ENCODE results near the gene POLR3H. TPM values are rescaled to one million over a fixed set of nuclear protein-coding genes. Genes with fewer than 3 reads are reported as not detected.

Gene POLR3H
- total RNA-seq, 1 donor from 2014 or later = 39.0 TPM

DNA sequence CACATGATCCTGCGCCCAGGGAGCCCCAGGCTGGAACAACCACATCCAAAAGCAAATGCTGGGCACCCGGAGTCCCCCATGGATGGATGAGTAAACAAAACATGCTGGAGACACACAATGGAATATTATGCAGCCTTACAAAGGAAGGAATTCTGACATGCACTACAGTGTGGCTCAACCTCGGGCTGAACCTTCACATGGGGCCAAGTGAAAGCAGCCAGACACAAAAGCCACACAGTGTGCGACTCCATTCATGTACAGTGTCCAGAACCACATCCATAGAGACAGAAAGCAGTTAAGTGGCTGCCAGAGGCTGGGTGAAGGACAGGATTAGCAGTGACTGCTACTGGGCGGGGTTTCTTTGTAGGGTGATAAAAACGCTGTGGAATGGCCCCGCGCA, 10.1 kb downstream of the POLR3H start:
- Histone ChIP-seq H3K27me3 (ENCODE audit: low read depth) (no peaks in the 10 kb centered on the region), H3K4me1 (no peaks in the 10 kb centered on the region), H3K27ac (no peak overlapping the region), H3K9me3 (no peaks in the 10 kb centered on the region), H3K36me3 (peaks cover 65% of the 10 kb centered on the region), H3K4me3 (no peak overlapping the region)
- DNase-seq (no peak), ATAC-seq (no peak)
- TF ChIP-seq, protein P1, sequence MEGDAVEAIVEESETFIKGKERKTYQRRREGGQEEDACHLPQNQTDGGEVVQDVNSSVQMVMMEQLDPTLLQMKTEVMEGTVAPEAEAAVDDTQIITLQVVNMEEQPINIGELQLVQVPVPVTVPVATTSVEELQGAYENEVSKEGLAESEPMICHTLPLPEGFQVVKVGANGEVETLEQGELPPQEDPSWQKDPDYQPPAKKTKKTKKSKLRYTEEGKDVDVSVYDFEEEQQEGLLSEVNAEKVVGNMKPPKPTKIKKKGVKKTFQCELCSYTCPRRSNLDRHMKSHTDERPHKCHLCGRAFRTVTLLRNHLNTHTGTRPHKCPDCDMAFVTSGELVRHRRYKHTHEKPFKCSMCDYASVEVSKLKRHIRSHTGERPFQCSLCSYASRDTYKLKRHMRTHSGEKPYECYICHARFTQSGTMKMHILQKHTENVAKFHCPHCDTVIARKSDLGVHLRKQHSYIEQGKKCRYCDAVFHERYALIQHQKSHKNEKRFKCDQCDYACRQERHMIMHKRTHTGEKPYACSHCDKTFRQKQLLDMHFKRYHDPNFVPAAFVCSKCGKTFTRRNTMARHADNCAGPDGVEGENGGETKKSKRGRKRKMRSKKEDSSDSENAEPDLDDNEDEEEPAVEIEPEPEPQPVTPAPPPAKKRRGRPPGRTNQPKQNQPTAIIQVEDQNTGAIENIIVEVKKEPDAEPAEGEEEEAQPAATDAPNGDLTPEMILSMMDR (IDR thresholded peaks at IDR 0.05) = no peak
- intact Hi-C loops (cut with DNase I) = no loop called here

DNA sequence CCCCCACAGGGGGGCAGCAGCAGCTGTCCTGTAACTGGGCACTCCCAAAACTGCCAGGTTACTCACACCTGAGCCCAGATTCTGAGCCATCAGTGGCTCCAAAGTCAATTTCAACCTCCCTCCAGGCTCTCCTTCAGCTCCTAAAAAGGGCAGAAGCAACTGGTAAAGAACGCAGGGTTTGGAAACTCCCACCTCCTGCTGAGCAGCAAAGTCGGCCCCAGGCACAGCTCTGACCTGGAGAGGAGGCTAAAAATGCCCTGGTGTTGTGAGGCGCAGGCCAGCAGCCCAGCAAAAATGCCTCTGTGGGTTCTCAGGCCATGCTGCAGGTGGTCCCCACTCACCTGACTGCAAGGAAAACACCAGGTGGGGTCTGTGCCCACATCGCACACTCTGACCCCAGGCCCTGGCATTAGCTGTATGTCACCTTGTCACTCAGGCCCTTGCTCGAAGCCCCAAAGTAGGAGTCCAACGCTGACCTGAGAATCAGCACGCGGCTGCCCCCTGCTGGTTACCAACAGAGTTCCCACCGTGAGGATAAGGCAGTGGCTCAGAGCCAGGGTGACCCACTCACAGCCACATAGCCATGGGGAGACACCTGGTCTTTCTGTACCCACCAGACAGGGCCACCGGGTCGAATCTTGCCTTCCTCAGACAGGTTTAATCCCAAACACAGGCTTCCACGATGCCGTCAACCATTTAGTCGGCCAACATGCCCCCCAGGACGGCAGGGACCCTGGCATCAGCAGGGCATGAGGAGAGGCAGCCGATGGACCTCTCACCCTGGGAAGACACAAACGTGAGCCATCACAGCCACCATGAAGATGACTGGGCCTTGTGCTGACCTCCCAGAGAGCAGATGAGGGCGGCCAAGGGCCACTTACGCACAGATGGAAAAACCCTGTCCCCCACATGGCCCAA, 11.1 kb downstream of the POLR3H start:
- H3K27me3 ChIP-seq (ENCODE audit: low read depth) = no peaks in the 10 kb centered on the region
- peak overlapping the region; percentile 21 for H3K27ac ChIP-seq
- ATAC-seq = peak; percentile 56 to 69
- TF ChIP-seq, protein P1 (IDR thresholded peaks at IDR 0.05) = peak; percentile 69
- H3K4me3 ChIP-seq = no peak overlapping the region
- H3K9me3 ChIP-seq = no peaks in the 10 kb centered on the region
- H3K4me1 ChIP-seq = no peaks in the 10 kb centered on the region
- H3K36me3 ChIP-seq = peaks cover 67% of the 10 kb centered on the region
- peak; percentile 82 for DNase-seq
- intact Hi-C loops (cut with DNase I) = no loop called here

DNA sequence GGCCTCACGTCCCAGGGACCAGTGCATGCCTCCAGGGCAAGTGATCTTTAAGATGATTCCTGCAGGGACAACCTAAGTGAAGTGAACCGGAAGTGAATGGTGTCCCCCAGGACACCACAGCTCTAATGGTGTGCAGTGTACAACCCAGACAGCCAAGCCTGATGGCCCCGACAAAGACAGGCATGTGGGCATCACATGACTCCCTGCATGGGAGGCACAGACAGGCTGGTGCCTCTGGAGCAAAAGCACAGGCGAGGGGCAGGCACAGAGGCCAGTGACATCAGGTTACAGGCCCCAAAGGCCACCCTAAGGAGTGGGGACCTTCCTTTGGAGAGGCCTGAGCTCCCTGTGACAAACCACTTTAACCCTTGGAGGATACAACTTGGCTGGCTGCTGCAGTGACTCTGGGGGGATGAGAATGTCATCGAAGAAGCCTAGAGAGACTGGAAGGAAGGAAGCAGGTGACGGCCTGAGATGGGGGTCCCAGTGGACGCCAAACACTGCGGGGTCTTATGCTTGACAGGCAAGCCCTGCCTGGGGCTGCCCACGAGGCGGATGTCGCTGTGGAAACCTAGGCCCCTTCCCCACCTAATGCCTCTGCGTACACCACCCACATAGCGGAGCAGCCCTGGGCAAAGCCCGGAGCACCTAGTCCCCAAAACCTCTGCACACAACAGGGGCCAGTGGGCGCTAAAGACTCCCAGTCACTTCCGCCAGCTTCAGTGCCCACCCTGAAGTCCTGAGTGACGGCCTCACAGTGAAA, 12.4 kb downstream of the POLR3H start:
- no peaks in the 10 kb centered on the region for H3K27me3 ChIP-seq (ENCODE audit: low read depth)
- no peaks in the 10 kb centered on the region for H3K9me3 ChIP-seq
- no peak for DNase-seq
- no peaks in the 10 kb centered on the region for H3K4me1 ChIP-seq
- H3K27ac ChIP-seq = peak overlapping the region; percentile 18
- peak in 1 of 2 donors; percentile 1 for ATAC-seq
- peaks cover 74% of the 10 kb centered on the region for H3K36me3 ChIP-seq
- H3K4me3 ChIP-seq = no peak overlapping the region
- intact Hi-C loops (cut with DNase I) = no loop called here
- TF ChIP-seq, protein P1 (IDR thresholded peaks at IDR 0.05) = no peak

DNA sequence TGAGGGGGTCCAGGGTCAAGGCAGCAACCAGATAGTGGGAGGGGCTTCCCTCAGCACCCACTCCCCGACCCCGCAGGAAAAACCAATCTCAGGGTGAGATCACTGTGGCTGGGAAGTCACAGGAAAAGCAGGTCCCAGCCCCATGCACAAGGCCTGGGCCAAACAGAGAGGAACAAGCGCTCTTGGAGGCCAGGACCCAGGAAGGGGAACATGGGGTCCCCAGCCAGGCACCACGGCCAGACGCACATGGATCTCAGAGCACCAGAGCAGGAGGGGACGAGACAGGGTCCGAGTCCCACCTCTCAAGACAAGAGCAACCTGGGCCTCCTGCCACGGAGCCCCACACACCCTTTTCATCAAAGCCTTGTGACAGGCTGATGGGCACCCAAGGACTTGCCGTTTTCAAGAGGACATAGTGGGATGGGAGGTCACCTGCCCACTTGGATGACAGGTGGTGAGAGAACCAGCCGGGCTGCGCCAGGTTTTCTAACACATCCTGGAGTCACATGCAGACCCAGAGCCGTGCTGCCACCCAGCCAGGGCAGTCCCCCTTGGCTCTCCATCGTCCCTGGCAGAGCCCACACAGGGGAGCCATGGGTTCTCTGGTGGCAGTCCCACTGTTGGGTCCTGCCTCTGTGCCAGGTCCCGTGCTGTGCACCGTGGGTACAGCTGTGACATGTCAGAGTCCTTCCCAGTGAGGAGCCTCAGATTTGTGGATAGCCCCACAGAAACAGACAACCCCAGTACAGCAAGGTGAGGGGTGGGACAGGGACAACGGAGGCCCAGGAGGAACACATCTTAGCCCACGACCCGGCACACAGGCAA, 13.2 kb downstream of the POLR3H start:
- no peak overlapping the region for H3K27ac ChIP-seq
- H3K27me3 ChIP-seq (ENCODE audit: low read depth) = no peaks in the 10 kb centered on the region
- H3K36me3 ChIP-seq = peaks cover 75% of the 10 kb centered on the region
- peaks cover 6% of the 10 kb centered on the region for H3K4me1 ChIP-seq
- ATAC-seq (no peak), DNase-seq (no peak)
- H3K9me3 ChIP-seq = no peaks in the 10 kb centered on the region
- TF ChIP-seq, protein P1 (IDR thresholded peaks at IDR 0.05) = no peak
- intact Hi-C loops (cut with DNase I) = no loop called here
- no peak overlapping the region for H3K4me3 ChIP-seq

DNA sequence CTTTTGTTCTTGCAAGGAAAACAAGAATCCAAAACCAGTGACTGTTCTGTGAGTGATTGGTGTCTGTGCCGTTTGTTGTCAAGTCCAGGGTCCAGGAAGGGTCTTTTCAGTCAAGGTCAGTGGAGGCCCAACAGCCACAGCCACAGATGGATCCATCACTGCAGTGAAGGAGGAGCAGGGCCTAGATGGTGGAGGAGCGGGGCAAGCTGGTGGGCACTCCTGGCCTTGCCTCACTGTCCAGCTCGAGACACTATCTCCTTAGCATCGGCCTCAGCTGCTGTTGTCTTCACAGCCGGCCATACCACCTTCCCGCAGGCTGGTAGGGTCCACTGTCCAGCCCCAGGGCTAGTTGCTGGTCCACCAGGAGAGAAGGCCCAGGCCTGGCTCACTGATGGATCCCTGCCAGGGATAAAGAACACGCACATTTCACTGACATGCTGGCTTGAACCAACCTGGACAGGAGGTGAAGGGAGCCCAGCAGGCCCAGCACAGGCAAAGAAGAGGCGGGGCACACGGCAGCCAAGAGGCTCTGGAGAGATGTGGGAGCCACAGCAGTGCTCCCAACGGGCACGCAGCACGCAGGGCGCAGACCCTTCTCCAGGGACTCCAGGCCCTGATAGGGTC, 15.2 kb downstream of the POLR3H start:
- TF ChIP-seq, protein P1 (IDR thresholded peaks at IDR 0.05) = no peak
- Histone ChIP-seq H3K4me1 (peaks cover 25% of the 10 kb centered on the region), H3K4me3 (no peak overlapping the region), H3K27me3 (ENCODE audit: low read depth) (no peaks in the 10 kb centered on the region), H3K27ac (no peak overlapping the region), H3K9me3 (no peaks in the 10 kb centered on the region), H3K36me3 (peaks cover 88% of the 10 kb centered on the region)
- DNase-seq (no peak), ATAC-seq (no peak)
- intact Hi-C loops (cut with DNase I) = no loop called here
